Chondrocyte (in vitro differentiated cells): Measurements from ENCODE around the gene FOXP1. TPM values are rescaled to one million over a fixed set of nuclear protein-coding genes. Genes with fewer than 3 reads are reported as not detected.

Experiments
- DNase-seq: peaks from one replicate; pipeline ENCODE4 v3.0.0; 2021; ENCODE audit warnings: mixed read lengths, low spot score
- H3K27ac Mint-ChIP-seq: one replicate; pipeline ENCODE4 v1.8.0; 2021; ENCODE audit warnings: mild to moderate bottlenecking, moderate library complexity, mixed read lengths; ENCODE audit not compliant: unreplicated experiment
- H3K27me3 Mint-ChIP-seq: 2 replicates; pipeline ENCODE4 v1.8.0; 2021; ENCODE audit warnings: low read depth, mixed read lengths
- H3K36me3 Mint-ChIP-seq: 2 replicates; pipeline ENCODE4 v1.8.0; 2021; ENCODE audit warnings: low read depth, mixed read lengths
- H3K4me1 Mint-ChIP-seq: 2 replicates; pipeline ENCODE4 v1.8.0; 2021; ENCODE audit warnings: low read depth, mild to moderate bottlenecking, mixed read lengths
- H3K4me3 Mint-ChIP-seq: one replicate; pipeline ENCODE4 v1.8.0; 2021; ENCODE audit warnings: mild to moderate bottlenecking, moderate library complexity, mixed read lengths; ENCODE audit not compliant: unreplicated experiment
- H3K9me3 Mint-ChIP-seq: 2 replicates; pipeline ENCODE4 v1.8.0; 2021; ENCODE audit warnings: low read depth, mixed read lengths
- total RNA-seq: library from RNA; stranded (reverse); gene quantifications from 3 replicates; pipeline ENCODE4 v1.2.1, GENCODE V29; 2021
- TF ChIP-seq, protein P1 (sequence below): fragments of 200-600 bp; sonication (generic); IDR thresholded peaks from 2 replicates; pipeline ENCODE4 v1.5.0; 2021; ENCODE audit warnings: antibody characterized with exemption, mild to moderate bottlenecking, moderate library complexity

The FOXP1 gene
- total RNA-seq, 1 donor from 2014 or later = 206 TPM

DNA sequence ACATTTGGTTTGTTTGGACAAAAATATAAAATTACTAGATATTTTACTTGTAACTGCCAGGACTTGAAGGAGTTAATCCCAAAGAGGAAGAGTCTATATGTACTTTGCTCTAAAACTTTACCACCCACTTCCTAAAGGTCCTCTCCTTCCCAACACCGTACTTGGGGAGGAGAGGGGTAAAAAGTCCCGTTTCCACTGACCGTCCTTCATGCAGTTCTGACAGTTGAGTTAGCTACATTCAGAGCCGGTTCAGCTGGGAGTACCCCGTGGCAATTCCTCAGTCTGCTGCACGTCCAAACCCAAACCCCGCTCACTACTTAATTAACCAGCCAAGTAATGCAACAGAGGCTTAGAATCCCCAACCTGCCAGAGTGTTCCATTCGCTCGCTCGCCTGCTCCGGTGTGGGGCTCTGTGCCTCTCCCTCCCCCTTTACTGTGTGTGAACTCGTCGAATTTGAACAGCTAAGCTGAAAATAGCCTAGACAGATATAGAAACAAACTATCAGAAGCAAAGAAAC, 519.7 kb downstream of the FOXP1 start:
- no peaks in the 10 kb centered on the region for H3K27me3 Mint-ChIP-seq
- no peak overlapping the region for H3K27ac Mint-ChIP-seq
- no peaks in the 10 kb centered on the region for H3K36me3 Mint-ChIP-seq
- DNase-seq = no peak
- peaks cover 64% of the 10 kb centered on the region for H3K4me1 Mint-ChIP-seq
- TF ChIP-seq, protein P1, sequence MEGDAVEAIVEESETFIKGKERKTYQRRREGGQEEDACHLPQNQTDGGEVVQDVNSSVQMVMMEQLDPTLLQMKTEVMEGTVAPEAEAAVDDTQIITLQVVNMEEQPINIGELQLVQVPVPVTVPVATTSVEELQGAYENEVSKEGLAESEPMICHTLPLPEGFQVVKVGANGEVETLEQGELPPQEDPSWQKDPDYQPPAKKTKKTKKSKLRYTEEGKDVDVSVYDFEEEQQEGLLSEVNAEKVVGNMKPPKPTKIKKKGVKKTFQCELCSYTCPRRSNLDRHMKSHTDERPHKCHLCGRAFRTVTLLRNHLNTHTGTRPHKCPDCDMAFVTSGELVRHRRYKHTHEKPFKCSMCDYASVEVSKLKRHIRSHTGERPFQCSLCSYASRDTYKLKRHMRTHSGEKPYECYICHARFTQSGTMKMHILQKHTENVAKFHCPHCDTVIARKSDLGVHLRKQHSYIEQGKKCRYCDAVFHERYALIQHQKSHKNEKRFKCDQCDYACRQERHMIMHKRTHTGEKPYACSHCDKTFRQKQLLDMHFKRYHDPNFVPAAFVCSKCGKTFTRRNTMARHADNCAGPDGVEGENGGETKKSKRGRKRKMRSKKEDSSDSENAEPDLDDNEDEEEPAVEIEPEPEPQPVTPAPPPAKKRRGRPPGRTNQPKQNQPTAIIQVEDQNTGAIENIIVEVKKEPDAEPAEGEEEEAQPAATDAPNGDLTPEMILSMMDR = no peak
- H3K9me3 Mint-ChIP-seq = no peaks in the 10 kb centered on the region
- H3K4me3 Mint-ChIP-seq = no peak overlapping the region

DNA sequence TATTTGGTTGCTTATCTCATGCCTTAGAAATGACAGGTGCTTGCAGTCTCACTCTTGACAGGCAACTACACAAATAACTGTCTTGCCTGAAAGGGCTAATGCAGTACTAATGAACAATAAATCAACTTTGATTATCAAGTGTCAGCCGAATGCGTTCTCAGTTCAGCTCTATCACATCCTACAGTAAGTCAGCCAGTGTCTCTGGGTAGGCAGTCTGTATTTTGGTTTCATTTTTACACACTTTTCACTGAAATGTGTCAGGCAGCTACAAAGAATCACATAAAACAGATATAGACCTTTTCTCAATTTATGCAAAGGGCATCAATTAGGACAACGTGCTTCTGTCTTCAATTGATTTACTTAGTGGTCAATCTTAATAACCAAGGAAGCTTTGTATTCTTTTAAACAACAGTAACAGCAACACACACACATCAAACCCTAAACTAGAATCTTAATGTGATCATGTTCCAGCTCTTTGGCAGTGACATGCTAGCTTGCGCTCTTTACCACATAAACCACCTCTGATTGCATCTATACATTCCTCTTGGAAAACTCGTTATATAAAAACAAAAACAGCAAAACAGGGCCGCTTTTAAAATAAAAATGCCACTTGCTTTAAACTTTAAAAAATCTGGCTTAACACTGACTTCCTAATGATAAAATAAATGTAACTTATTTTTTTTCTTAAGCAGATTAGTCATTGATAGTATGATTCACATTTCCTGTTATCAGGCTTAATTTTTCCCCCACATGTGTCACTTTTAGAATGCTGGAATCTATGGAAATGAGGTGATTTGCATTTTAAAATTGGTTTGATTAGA, 520.4 kb downstream of the FOXP1 start:
- no peak overlapping the region for H3K27ac Mint-ChIP-seq
- H3K4me1 Mint-ChIP-seq = peaks cover 66% of the 10 kb centered on the region
- no peaks in the 10 kb centered on the region for H3K9me3 Mint-ChIP-seq
- DNase-seq = no peak
- no peak overlapping the region for H3K4me3 Mint-ChIP-seq
- no peaks in the 10 kb centered on the region for H3K36me3 Mint-ChIP-seq
- H3K27me3 Mint-ChIP-seq = no peaks in the 10 kb centered on the region
- TF ChIP-seq, protein P1 = no peak

DNA sequence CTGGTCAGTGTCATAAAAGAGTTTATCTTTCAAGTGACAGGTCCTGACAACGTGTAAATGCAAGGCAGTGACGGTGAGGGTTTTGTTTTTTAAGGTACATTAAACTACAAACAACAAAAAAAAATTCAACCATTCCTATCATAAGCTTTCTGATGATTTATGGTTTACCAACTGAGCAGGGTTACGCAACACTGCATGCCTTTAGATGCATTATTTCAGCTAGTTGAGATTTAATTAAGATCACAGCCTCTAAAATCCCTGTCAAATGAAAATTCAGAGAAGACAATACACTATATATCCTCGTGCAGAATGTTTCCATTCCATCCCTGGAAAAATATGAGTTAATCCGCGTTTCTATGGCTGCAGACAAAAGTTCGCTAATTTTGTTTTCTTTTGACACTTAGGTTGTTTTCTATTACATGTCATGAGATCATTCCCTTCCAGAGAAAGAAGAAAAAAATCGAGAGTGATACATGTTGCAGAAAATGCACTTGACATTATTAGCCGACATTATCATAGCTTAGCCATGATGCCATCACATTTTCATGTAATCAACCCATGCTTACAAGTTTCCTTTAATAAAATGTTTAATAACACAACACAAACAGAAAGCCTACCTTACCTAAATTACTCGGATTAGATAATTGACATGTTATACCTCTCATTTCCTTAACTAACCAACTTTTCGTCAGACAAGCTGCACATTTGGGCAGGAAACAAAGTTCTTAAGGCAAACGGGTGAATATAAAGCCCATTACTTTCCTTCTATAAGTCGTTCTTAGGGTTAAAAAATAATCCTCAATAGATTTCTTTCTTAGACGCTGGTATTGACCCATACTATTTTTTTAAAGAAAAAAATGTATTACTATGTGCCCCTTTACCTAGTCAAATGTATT, 521.2 kb downstream of the FOXP1 start:
- Mint-ChIP-seq H3K4me3 (no peak overlapping the region), H3K36me3 (no peaks in the 10 kb centered on the region), H3K27me3 (no peaks in the 10 kb centered on the region), H3K4me1 (peaks cover 72% of the 10 kb centered on the region), H3K27ac (no peak overlapping the region), H3K9me3 (no peaks in the 10 kb centered on the region)
- TF ChIP-seq, protein P1 = no peak
- no peak for DNase-seq

DNA sequence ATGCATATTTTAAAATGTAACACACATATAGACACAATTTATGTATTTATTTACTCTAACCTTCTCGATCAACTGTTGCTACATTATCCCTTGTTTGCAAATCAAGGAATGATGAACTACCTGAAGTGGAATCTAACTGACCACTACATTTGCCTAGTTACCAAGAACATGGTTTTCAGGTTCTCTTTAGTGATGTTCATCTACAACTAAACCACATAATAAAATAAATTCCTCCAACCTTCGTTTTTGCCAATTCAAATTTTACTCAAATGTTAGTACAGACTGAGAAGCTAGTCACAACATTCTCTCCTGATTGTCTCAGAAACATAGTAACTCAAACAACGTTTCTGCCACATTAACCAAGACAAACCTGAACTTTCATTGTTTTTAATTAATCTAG, 521.9 kb downstream of the FOXP1 start:
- TF ChIP-seq, protein P1 = no peak
- Mint-ChIP-seq H3K4me1 (peaks cover 72% of the 10 kb centered on the region), H3K9me3 (no peaks in the 10 kb centered on the region), H3K27me3 (no peaks in the 10 kb centered on the region), H3K4me3 (no peak overlapping the region), H3K36me3 (no peaks in the 10 kb centered on the region), H3K27ac (no peak overlapping the region)
- DNase-seq = no peak

DNA sequence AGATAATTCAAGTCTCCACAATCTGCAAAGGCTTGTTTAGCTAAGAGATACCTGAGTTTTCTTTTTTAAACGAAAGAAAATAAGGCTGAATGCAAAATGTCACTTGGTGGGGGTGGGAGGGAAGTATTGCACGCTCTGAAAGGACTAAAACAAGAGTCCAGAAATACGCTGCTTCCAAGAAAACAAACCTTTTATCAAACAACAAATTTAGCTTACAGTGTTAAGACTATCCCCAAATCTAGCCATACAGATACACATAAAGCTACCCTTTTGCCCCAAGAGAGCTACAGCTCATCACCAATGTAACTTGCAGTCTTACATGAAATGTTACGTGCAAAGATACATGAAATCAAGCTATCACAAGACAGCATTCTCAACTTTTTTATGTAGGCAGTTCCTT, 522.5 kb downstream of the FOXP1 start:
- Mint-ChIP-seq H3K9me3 (no peaks in the 10 kb centered on the region), H3K4me1 (peaks cover 72% of the 10 kb centered on the region), H3K4me3 (no peak overlapping the region), H3K36me3 (no peaks in the 10 kb centered on the region), H3K27ac (no peak overlapping the region), H3K27me3 (no peaks in the 10 kb centered on the region)
- DNase-seq = no peak
- TF ChIP-seq, protein P1 = no peak
